ENCODE data around the gene SLC4A2.

Gene SLC4A2

GRCh38 chr7:151053751-151054150, 5.6 kb upstream of the SLC4A2 start:
- Histone ChIP-seq H3K36me3 (replicated peaks in 1 of 2; ENCODE audit: control insufficient read depth in 2 of 2, insufficient read depth in 2 of 2, low read length in 2 of 2) (peaks cover 3 to 4% of the 10 kb centered on the region in 2 donors), H2AK5ac (ENCODE audit: low read depth, low read length) (no peak overlapping the region), H3K4me2 (ENCODE audit: insufficient read depth, low read length, poor library complexity, severe bottlenecking) (no peak overlapping the region), H3K27me3 (ENCODE audit: control insufficient read depth in 3 of 3, insufficient read depth in 3 of 3, low read depth in 1 of 3, low read length in 3 of 3) (peaks cover 0 to 43% (median 6%) of the 10 kb centered on the region in 3 experiments), H3K14ac (ENCODE audit: low read length) (no peak overlapping the region), H2BK12ac (ENCODE audit: low read length) (no peak overlapping the region), H3K23ac (ENCODE audit: low read depth, low read length, poor library complexity) (no peak overlapping the region), H3K27ac (replicated peaks; ENCODE audit: low read length) (no peak overlapping the region), H3K9me3 (replicated peaks in 1 of 2; ENCODE audit: control insufficient read depth in 2 of 2, insufficient read depth in 1 of 2, low read depth in 1 of 2, low read length in 2 of 2) (peaks cover 0 to 2% of the 10 kb centered on the region in 2 donors), H2AFZ (ENCODE audit: low read length) (no peak overlapping the region), H3K4me3 (ENCODE audit: low read length in 2 of 2) (no peak overlapping the region), H3K79me1 (ENCODE audit: low read depth, low read length) (peaks cover 1% of the 10 kb centered on the region), H4K91ac (ENCODE audit: low read depth, low read length, poor library complexity) (no peak overlapping the region), H2BK5ac (ENCODE audit: low read length) (peak overlapping the region; percentile 28), H3K4ac (ENCODE audit: low read length) (no peak overlapping the region), H3K18ac (ENCODE audit: low read length) (no peak overlapping the region), H2BK15ac (ENCODE audit: low read length) (no peak overlapping the region), H4K8ac (ENCODE audit: low read depth, low read length) (no peak overlapping the region), H3K9ac (ENCODE audit: low read depth, low read length, poor library complexity) (no peak overlapping the region), H3K4me1 (ENCODE audit: control insufficient read depth in 2 of 2, insufficient read depth in 1 of 2, low read depth in 1 of 2, low read length in 2 of 2) (peaks cover 10% of the 10 kb centered on the region in 2 donors), H2BK120ac (ENCODE audit: low read depth, low read length) (no peak overlapping the region)
- no CpG with 5 or more reads among the region's 8 CpGs for WGBS, 2 donors (ENCODE audit: extremely low coverage in 2 of 2, insufficient read length in 2 of 2, insufficient replicate concordance in 1 of 2)
- no peak for DNase-seq (ENCODE audit: low spot score)

- H4K8ac ChIP-seq (ENCODE audit: low read depth, low read length) = no peak overlapping the region
- no peak overlapping the region for H2AK5ac ChIP-seq (ENCODE audit: low read depth, low read length)
- H2BK15ac ChIP-seq (ENCODE audit: low read length) = no peak overlapping the region
- no peak overlapping the region for H3K4me3 ChIP-seq (ENCODE audit: low read length in 2 of 2)
- H3K27me3 ChIP-seq (ENCODE audit: control insufficient read depth in 3 of 3, insufficient read depth in 3 of 3, low read depth in 1 of 3, low read length in 3 of 3) = peaks cover 0 to 31% (median 0%) of the 10 kb centered on the region in 3 experiments
- H3K9me3 ChIP-seq (replicated peaks in 1 of 2; ENCODE audit: control insufficient read depth in 2 of 2, insufficient read depth in 1 of 2, low read depth in 1 of 2, low read length in 2 of 2) = peaks cover 0 to 2% of the 10 kb centered on the region in 2 donors
- no peak overlapping the region for H3K9ac ChIP-seq (ENCODE audit: low read depth, low read length, poor library complexity)
- H3K18ac ChIP-seq (ENCODE audit: low read length) = no peak overlapping the region
- H3K4me1 ChIP-seq (ENCODE audit: control insufficient read depth in 2 of 2, insufficient read depth in 1 of 2, low read depth in 1 of 2, low read length in 2 of 2) = peaks cover 22 to 23% of the 10 kb centered on the region in 2 donors
- H3K14ac ChIP-seq (ENCODE audit: low read length) = no peak overlapping the region
- no peak overlapping the region for H4K91ac ChIP-seq (ENCODE audit: low read depth, low read length, poor library complexity)
- peaks cover 3 to 4% of the 10 kb centered on the region in 2 donors for H3K36me3 ChIP-seq (replicated peaks in 1 of 2; ENCODE audit: control insufficient read depth in 2 of 2, insufficient read depth in 2 of 2, low read length in 2 of 2)
- H3K4me2 ChIP-seq (ENCODE audit: insufficient read depth, low read length, poor library complexity, severe bottlenecking) = no peak overlapping the region
- WGBS, 2 donors (ENCODE audit: extremely low coverage in 2 of 2, insufficient read length in 2 of 2, insufficient replicate concordance in 1 of 2) = no CpG with 5 or more reads among the region's 6 CpGs
- H2BK120ac ChIP-seq (ENCODE audit: low read depth, low read length) = no peak overlapping the region
- DNase-seq (ENCODE audit: low spot score) = no peak
- no peak overlapping the region for H2BK5ac ChIP-seq (ENCODE audit: low read length)
- no peak overlapping the region for H3K23ac ChIP-seq (ENCODE audit: low read depth, low read length, poor library complexity)
- H3K4ac ChIP-seq (ENCODE audit: low read length) = no peak overlapping the region
- H3K27ac ChIP-seq (replicated peaks; ENCODE audit: low read length) = no peak overlapping the region
- no peak overlapping the region for H2AFZ ChIP-seq (ENCODE audit: low read length)
- peaks cover 3% of the 10 kb centered on the region for H3K79me1 ChIP-seq (ENCODE audit: low read depth, low read length)
- H2BK12ac ChIP-seq (ENCODE audit: low read length) = no peak overlapping the region
These were observed 3.1 kb upstream of the SLC4A2 start for GRCh38 chr7:151056283-151056665.

- Histone ChIP-seq H2BK5ac (ENCODE audit: low read length) (no peak overlapping the region), H3K4me1 (ENCODE audit: control insufficient read depth in 2 of 2, insufficient read depth in 1 of 2, low read depth in 1 of 2, low read length in 2 of 2) (peaks cover 25 to 29% of the 10 kb centered on the region in 2 donors), H3K4me3 (ENCODE audit: low read length in 2 of 2) (peak overlapping the region; percentile 61 to 81), H3K9ac (ENCODE audit: low read depth, low read length, poor library complexity) (peak overlapping the region; percentile 18), H3K23ac (ENCODE audit: low read depth, low read length, poor library complexity) (peak overlapping the region; percentile 15), H3K4ac (ENCODE audit: low read length) (no peak overlapping the region), H2BK12ac (ENCODE audit: low read length) (no peak overlapping the region), H3K27me3 (ENCODE audit: control insufficient read depth in 3 of 3, insufficient read depth in 3 of 3, low read depth in 1 of 3, low read length in 3 of 3) (peaks cover 0 to 33% (median 0%) of the 10 kb centered on the region in 3 experiments), H3K27ac (replicated peaks; ENCODE audit: low read length) (no peak overlapping the region), H3K36me3 (replicated peaks in 1 of 2; ENCODE audit: control insufficient read depth in 2 of 2, insufficient read depth in 2 of 2, low read length in 2 of 2) (peaks cover 3 to 7% of the 10 kb centered on the region in 2 donors), H2AK5ac (ENCODE audit: low read depth, low read length) (no peak overlapping the region), H3K4me2 (ENCODE audit: insufficient read depth, low read length, poor library complexity, severe bottlenecking) (peak overlapping the region; percentile 72), H4K8ac (ENCODE audit: low read depth, low read length) (no peak overlapping the region), H3K14ac (ENCODE audit: low read length) (no peak overlapping the region), H2AFZ (ENCODE audit: low read length) (peak overlapping the region; percentile 86), H3K18ac (ENCODE audit: low read length) (no peak overlapping the region), H3K79me1 (ENCODE audit: low read depth, low read length) (peaks cover 3% of the 10 kb centered on the region), H2BK15ac (ENCODE audit: low read length) (no peak overlapping the region), H3K9me3 (replicated peaks in 1 of 2; ENCODE audit: control insufficient read depth in 2 of 2, insufficient read depth in 1 of 2, low read depth in 1 of 2, low read length in 2 of 2) (peaks cover 0 to 2% of the 10 kb centered on the region in 2 donors), H4K91ac (ENCODE audit: low read depth, low read length, poor library complexity) (no peak overlapping the region), H2BK120ac (ENCODE audit: low read depth, low read length) (no peak overlapping the region)
- no peak for DNase-seq (ENCODE audit: low spot score)
- no CpG with 5 or more reads among the region's 29 CpGs for WGBS, 2 donors (ENCODE audit: extremely low coverage in 2 of 2, insufficient read length in 2 of 2, insufficient replicate concordance in 1 of 2)
These were observed 2.5 kb upstream of the SLC4A2 start for GRCh38 chr7:151056666-151057505.

GRCh38 chr7:151057506-151057988, 1.8 kb upstream of the SLC4A2 start, which contains the start of gene CDK5:
Gene CDK5, minus strand, starts transcription at chr7:151057897. Its CDS starts 49 bp downstream, at chr7:151057848.
- peak within 1 kb of the TSS; percentile 86 for H2AFZ ChIP-seq (ENCODE audit: low read length)
- H3K4ac ChIP-seq (ENCODE audit: low read length) = no peak within 1 kb of the TSS
- peaks cover 0 to 1% of the 10 kb centered on the region in 2 donors for H3K9me3 ChIP-seq (replicated peaks in 1 of 2; ENCODE audit: control insufficient read depth in 2 of 2, insufficient read depth in 1 of 2, low read depth in 1 of 2, low read length in 2 of 2)
- peaks cover 2 to 12% of the 10 kb centered on the region in 2 donors for H3K36me3 ChIP-seq (replicated peaks in 1 of 2; ENCODE audit: control insufficient read depth in 2 of 2, insufficient read depth in 2 of 2, low read length in 2 of 2)
- peak within 1 kb of the TSS; percentile 72 for H3K4me2 ChIP-seq (ENCODE audit: insufficient read depth, low read length, poor library complexity, severe bottlenecking)
- peak within 1 kb of the TSS; percentile 15 for H3K23ac ChIP-seq (ENCODE audit: low read depth, low read length, poor library complexity)
- H2BK120ac ChIP-seq (ENCODE audit: low read depth, low read length) = no peak within 1 kb of the TSS
- H3K14ac ChIP-seq (ENCODE audit: low read length) = no peak within 1 kb of the TSS
- no peak within 1 kb of the TSS for H4K8ac ChIP-seq (ENCODE audit: low read depth, low read length)
- peak within 1 kb of the TSS; percentile 57 for H3K27ac ChIP-seq (replicated peaks; ENCODE audit: low read length)
- no peak within 1 kb of the TSS for H2BK15ac ChIP-seq (ENCODE audit: low read length)
- peaks cover 0 to 30% (median 0%) of the 10 kb centered on the region in 3 experiments for H3K27me3 ChIP-seq (ENCODE audit: control insufficient read depth in 3 of 3, insufficient read depth in 3 of 3, low read depth in 1 of 3, low read length in 3 of 3)
- no peak within 1 kb of the TSS for H2AK5ac ChIP-seq (ENCODE audit: low read depth, low read length)
- peaks cover 2% of the 10 kb centered on the region for H3K79me1 ChIP-seq (ENCODE audit: low read depth, low read length)
- peaks cover 25 to 34% of the 10 kb centered on the region in 2 donors for H3K4me1 ChIP-seq (ENCODE audit: control insufficient read depth in 2 of 2, insufficient read depth in 1 of 2, low read depth in 1 of 2, low read length in 2 of 2)
- peak within 1 kb of the TSS; percentile 66 for H3K18ac ChIP-seq (ENCODE audit: low read length)
- peak within 1 kb of the TSS; percentile 71 for H3K9ac ChIP-seq (ENCODE audit: low read depth, low read length, poor library complexity)
- no peak for DNase-seq (ENCODE audit: low spot score)
- H2BK12ac ChIP-seq (ENCODE audit: low read length) = no peak within 1 kb of the TSS
- no peak within 1 kb of the TSS for H4K91ac ChIP-seq (ENCODE audit: low read depth, low read length, poor library complexity)
- WGBS, 2 donors (ENCODE audit: extremely low coverage in 2 of 2, insufficient read length in 2 of 2, insufficient replicate concordance in 1 of 2) = no CpG with 5 or more reads among the region's 30 CpGs
- no peak within 1 kb of the TSS for H2BK5ac ChIP-seq (ENCODE audit: low read length)
- H3K4me3 ChIP-seq (ENCODE audit: low read length in 2 of 2) = peak within 1 kb of the TSS; percentile 61 to 81
